Measurements from ENCODE around the gene HFM1. TPM values are rescaled to one million over a fixed set of nuclear protein-coding genes. Genes with fewer than 3 reads are reported as not detected.

The HFM1 gene
- total and polyA plus RNA-seq, 9 of the 15 experiments (the other 6 are each of a cell fraction or from before 2014, with no cell fraction given), result 1.5 to 6.4 (median 3.7) TPM

DNA sequence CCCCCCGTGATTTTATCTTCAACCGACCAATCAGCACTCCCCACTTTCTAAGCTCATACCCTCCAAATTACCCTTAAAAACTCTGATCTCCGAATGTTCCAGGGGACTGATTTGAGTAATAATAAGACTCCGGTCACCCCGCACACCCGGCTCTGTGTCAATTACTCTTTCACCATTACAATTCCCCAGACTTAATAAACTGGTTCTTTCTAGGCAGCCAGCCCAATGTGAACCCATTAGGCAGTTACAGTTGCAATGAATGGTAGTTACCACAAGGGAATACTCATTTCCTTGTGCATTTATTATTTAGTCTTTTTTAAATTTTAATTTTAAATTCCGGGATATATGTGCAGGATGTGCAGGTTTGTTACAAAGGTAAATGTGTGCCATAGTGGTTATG is 177.9 kb downstream of the HFM1 start:
- Histone ChIP-seq H3K27me3 (ENCODE audit: control insufficient read depth in 2 of 2, insufficient read depth in 2 of 2, low read length in 2 of 2) (no peaks in the 10 kb centered on the region; a peak in 1 of 5 replicates), H3K9me1 (ENCODE audit: control insufficient read depth, insufficient read depth, low read length) (no peaks in the 10 kb centered on the region), H3K36me3 (ENCODE audit: control insufficient read depth, insufficient read depth, low read length) (no peaks in the 10 kb centered on the region), H3K4me2 (ENCODE audit: insufficient read depth, low read length) (no peak overlapping the region), H3K4me1 (replicated peaks in 1 of 2; ENCODE audit: control insufficient read depth in 2 of 2, insufficient read depth in 2 of 2, low read length in 2 of 2) (no peaks in the 10 kb centered on the region), H4K20me1 (replicated peaks; ENCODE audit: control insufficient read depth, insufficient read depth, low read length) (no peaks in the 10 kb centered on the region), H3K4me3 (no peak overlapping the region), H3K9me3 (replicated peaks; ENCODE audit: control insufficient read depth, insufficient read depth, low read depth, low read length) (no peaks in the 10 kb centered on the region), H3K9ac (ENCODE audit: insufficient read depth in 1 of 2, low read depth in 2 of 2, low read length in 2 of 2) (no peak overlapping the region), H2AFZ (ENCODE audit: low read depth, low read length) (no peak overlapping the region), H3K79me2 (ENCODE audit: control insufficient read depth, insufficient read depth, low read length) (no peaks in the 10 kb centered on the region), H3K27ac (ENCODE audit: extremely low read depth, low read depth, low read length) (no peak overlapping the region)
- CTCF ChIA-PET (ENCODE audit: low intra/inter-chr PET ratio), result no interaction called here
- FAIRE-seq, result no peak
- DNase-seq (ENCODE audit: extremely low read depth in 1 of 4, low spot score in 3 of 4), result no peak
- 5% methylated on average over 7 of the region's 7 CpGs for whole genome bisulfite sequencing (ENCODE audit: insufficient coverage, low coverage, missing lambda C conversion rate)
- intact Hi-C loops (cut with micrococcal nuclease), result no loop called here
- no peak for ATAC-seq
- TF ChIP-seq, protein P1, sequence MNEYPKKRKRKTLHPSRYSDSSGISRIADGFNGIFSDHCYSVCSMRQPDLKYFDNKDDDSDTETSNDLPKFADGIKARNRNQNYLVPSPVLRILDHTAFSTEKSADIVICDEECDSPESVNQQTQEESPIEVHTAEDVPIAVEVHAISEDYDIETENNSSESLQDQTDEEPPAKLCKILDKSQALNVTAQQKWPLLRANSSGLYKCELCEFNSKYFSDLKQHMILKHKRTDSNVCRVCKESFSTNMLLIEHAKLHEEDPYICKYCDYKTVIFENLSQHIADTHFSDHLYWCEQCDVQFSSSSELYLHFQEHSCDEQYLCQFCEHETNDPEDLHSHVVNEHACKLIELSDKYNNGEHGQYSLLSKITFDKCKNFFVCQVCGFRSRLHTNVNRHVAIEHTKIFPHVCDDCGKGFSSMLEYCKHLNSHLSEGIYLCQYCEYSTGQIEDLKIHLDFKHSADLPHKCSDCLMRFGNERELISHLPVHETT (CRISPR knock-in tag; conservative IDR thresholded peaks at IDR 0.05 in 1 of 2, IDR thresholded peaks at IDR 0.05 in 1 of 2), result no peak
- TF ChIP-seq ZNF232 (CRISPR knock-in tag; IDR thresholded peaks at IDR 0.05) (no peak), U2AF1 (optimal IDR thresholded peaks at IDR 0.05; ENCODE audit: low read depth, low read length) (no peak), CREM (IDR thresholded peaks at IDR 0.05; ENCODE audit: low read depth) (no peak), IFI16 (CRISPR knock-in tag; IDR thresholded peaks at IDR 0.05) (no peak), ZNF140 (CRISPR knock-in tag; IDR thresholded peaks at IDR 0.05) (no peak), TCFL5 (CRISPR knock-in tag; conservative IDR thresholded peaks at IDR 0.05) (no peak), SREBF2 (CRISPR knock-in tag; IDR thresholded peaks at IDR 0.05) (no peak), ZNF444 (CRISPR knock-in tag; IDR thresholded peaks at IDR 0.05) (no peak), ZNF24 (IDR thresholded peaks at IDR 0.05) (no peak), ZNF76 (CRISPR knock-in tag; IDR thresholded peaks at IDR 0.05; ENCODE audit: borderline replicate concordance) (no peak), DDX20 (tag; IDR thresholded peaks at IDR 0.05; ENCODE audit: low read depth) (no peak), ZZZ3 (IDR thresholded peaks at IDR 0.05) (no peak), SRF (CRISPR knock-in tag; IDR thresholded peaks at IDR 0.05) (no peak), KLF10 (CRISPR knock-in tag; IDR thresholded peaks at IDR 0.05) (no peak)
- TF ChIP-seq, protein P2, sequence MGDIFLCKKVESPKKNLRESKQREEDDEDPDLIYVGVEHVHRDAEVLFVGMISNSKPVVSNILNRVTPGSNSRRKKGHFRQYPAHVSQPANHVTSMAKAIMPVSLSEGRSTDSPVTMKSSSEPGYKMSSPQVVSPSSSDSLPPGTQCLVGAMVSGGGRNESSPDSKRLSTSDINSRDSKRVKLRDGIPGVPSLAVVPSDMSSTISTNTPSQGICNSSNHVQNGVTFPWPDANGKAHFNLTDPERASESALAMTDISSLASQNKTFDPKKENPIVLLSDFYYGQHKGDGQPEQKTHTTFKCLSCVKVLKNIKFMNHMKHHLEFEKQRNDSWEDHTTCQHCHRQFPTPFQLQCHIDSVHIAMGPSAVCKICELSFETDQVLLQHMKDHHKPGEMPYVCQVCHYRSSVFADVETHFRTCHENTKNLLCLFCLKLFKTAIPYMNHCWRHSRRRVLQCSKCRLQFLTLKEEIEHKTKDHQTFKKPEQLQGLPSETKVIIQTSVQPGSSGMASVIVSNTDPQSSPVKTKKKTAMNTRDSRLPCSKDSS (IDR thresholded peaks at IDR 0.05; ENCODE audit: low read depth, partially characterized antibody), result no peak
- TF ChIP-seq, protein P3, sequence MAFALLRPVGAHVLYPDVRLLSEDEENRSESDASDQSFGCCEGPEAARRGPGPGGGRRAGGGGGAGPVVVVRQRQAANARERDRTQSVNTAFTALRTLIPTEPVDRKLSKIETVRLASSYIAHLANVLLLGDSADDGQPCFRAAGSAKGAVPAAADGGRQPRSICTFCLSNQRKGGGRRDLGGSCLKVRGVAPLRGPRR (CRISPR knock-in tag; IDR thresholded peaks at IDR 0.05), result no peak
- in situ Hi-C loops (cut with MboI), result no loop called here
- POLR2A ChIA-PET, result no interaction called here
- BruUV-seq (replicated peaks), result no TSS peak

Measured in K562 (cell line).